Renal cortical epithelial cell (primary cell): ENCODE results near the gene ERAP2. TPM values are rescaled to one million over a fixed set of nuclear protein-coding genes. Genes with fewer than 3 reads are reported as not detected.
"Not testable (repeated sequence)": the region's sequence is repeated elsewhere in the genome, so short reads cannot be mapped to it uniquely, and the experiment has no call there.

ENCODE experiments used
- DNase-seq: peaks from one replicate; pipeline ENCODE4 v3.0.0-alpha.2; 2011; ENCODE audit warnings: low read depth
- total RNA-seq: library from RNA; depleted of rRNA; stranded (reverse); fragments of >200 nt; gene quantifications from 2 replicates; pipeline ENCODE4 v1.2.3, GENCODE V29; 2014

The ERAP2 gene
- total RNA-seq, 1 donor from 2014 or later, result 6.4 TPM

- no peak for DNase-seq
Measured at GRCh38 chr5:96901384-96901783, 25.1 kb downstream of the ERAP2 start.

DNA sequence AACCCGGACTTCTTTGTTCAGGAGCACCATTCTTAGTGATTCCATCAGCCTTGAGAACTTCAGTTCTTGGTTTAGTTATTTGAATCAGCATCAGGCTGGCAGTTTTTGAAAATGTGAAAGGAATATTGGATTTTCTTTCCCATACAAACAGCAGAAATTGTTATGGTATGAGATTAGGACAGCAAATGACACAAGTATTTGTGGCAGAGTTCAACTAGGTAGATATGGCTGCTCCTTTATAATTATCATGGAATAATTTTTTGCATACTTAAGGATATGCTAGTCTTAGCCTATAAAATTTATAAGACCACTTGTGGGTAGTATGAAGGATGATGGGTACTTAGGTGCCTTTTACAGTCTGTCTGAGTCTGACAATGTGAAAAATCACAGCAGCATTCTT is 25.5 kb downstream of the ERAP2 start:
- no peak for DNase-seq

DNA sequence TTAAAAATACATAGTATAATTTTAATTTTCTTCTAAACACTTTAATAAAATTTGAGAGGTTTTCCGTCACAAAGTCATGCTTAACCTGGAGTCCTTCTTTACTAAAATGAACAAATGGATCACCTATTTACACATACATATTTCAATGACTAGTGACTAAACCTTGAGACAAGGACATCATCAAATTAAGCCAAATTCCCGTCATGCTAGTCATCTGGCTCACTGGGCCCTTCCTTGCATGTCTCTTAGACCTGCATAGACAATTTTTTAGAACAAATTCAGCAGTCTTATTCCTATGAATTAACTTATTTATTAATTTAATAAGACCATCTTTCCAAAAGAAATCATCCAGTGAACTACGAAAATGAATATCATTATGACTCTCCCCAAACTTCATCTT is 26.6 kb downstream of the ERAP2 start:
- no peak for DNase-seq

GRCh38 chr5:96903300-96903699 is 27.0 kb downstream of the ERAP2 start:
- peak; percentile 12 for DNase-seq

DNA sequence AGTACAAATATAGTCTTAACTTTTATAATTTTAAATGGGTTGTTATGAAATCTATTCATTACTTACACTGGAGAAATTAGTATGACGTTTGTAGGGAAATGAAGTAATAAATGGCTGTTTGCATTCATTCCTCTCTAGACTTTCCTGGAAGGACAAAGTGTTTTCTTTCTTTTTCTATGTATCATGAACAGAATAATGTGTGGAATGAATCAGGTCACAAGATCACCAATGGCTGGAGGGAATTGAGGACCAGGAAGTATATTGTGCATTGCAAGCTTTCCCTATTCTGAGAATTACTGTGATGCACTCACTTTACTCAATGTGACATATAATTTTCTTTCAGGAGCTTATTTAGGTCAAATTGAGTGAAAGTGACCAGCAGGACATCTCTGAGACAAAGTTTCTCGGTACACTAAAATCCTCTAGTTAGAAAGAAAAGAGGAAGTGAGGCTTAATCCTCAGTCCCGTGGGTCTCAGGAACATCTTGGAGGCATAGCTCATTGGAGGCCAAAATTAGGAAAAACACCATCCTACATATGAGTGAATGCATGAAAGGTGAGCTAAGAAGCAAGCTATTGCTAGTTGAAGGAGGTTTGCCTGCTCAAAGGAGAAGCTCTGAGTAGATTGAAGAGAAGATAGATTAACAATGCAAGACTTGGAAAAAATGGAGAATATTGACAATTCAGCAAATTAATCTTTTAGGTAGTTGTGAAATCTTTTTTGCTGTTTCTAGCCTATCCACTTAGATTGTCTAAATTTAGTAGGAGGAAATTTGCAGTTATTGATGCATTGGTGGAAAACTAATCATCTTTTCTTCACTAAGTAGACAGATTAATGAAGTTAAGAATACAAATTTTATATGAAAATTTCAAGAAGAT is 28.0 kb downstream of the ERAP2 start:
- DNase-seq, result peak; percentile 64

GRCh38 chr5:96905864-96906263 is 29.6 kb downstream of the ERAP2 start:
- no peak for DNase-seq

DNA sequence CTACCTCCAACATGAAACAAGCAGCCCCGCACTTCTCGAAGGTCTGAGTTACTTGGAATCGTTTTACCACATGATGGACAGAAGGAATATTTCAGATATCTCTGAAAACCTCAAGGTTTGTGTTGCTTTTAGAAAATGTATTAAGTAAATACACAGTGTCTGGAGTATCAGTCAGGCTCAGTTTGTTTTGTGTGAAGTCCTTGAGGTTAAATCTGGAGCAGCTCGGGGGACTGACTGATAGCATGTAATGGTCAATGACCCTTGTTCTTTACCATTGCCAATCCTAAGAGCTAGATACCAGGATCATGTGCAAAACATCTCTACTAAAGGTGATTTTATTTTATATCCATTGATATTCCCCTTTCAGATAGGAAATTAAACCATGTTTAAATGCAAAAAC is 32.7 kb downstream of the ERAP2 start:
- DNase-seq, result no peak

DNA sequence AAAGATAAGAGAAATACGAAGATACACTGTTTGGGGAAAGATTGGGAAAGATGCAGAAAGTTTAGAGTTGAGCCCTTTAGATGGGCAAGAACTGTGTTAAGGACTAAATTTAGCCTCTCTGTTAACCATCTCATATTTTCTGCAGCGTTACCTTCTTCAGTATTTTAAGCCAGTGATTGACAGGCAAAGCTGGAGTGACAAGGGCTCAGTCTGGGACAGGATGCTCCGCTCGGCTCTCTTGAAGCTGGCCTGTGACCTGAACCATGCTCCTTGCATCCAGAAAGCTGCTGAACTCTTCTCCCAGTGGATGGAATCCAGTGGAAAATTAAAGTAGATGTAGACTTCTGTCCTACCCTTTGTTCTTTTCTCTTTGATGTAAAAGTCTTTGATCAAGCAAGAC is 33.1 kb downstream of the ERAP2 start:
- DNase-seq, result no peak

- no peak for DNase-seq
Measured at GRCh38 chr5:96911139-96911538, 34.8 kb downstream of the ERAP2 start.

DNA sequence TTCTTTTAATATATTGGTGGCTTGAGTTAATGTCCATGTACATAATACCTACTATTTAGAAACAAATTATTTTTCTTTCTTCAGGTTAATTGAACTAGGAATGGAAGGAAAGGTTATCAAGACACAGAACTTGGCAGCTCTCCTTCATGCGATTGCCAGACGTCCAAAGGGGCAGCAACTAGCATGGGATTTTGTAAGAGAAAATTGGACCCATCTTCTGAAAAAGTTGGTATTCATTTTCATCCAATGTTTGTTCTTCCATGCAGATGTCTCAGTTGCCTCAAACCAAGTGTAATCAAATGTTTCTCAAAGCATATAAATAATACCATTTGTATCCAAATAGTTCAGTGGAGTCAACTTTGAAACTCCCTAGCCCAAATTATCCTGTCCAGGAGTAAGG is 36.9 kb downstream of the ERAP2 start:
- DNase-seq, result no peak

- no peak for DNase-seq
Measured at GRCh38 chr5:96919754-96920197, 43.5 kb downstream of the ERAP2 start.

DNA sequence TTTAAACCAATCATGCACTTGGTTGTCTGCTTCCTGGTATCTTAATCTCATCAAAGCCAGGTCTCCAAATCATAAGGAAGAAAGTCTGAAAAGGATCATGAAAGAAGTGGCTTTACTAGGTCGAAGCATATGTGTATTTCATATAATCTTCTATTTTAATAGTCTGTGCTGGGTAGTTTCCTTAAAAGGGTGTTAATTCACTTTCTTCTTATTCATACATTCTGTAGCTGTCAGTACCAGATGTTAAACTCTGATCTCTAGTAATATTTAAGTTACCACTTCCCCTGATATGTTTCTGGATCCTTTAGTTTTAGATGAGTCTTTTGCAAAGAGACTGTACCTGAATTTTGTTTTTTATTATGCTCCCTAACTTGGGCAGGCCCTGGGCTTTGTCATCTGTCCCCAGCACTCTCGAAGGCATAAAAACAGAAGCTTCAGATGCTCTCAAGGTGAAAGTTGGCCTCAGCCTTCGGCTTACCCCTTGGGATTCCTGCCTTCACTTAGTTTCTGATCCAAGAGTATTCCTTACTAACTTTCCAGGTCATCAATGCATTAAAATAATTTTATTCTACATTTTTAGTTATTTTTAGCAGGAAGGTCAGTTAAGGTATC is 44.5 kb downstream of the ERAP2 start:
- no peak for DNase-seq

DNA sequence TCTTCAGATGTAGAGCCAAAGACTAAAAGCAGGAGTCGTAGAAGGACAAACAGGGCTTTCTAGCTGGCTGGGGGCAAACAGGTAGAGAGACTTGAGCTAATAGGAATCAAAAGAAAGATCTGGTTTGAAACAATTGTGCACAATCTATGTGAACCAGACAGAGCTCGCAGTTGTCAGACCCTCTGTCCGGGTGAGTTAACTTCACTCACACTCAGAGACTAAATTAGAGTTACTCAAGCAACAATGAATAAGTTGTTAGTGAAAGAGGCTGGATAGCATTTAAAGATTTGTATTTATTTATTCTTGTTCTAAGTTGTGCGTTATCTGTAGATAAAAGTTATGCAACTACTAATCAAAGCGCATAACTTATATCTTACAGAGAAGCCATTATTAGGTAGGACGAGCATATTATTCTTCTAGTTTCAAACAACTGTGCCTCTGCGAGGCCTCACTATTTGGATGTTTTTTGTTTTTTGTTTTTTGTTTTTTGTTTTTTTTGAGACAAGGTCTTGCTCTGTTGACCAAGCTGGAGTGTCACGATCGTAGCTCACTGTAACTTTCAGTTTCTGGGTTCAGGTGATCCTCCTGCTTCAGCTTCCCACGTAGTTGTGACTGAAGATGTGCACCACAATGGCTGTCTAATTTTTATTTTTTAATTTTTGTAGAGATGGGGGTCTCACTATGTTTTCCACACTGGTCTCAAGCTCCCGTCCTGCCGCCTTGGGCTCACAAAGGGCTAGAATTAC is 46.4 kb downstream of the ERAP2 start:
- no peak for DNase-seq

GRCh38 chr5:96924016-96924443 is 47.7 kb downstream of the ERAP2 start:
- no peak for DNase-seq

- no peak for DNase-seq
Measured at GRCh38 chr5:96926276-96926675, 50.0 kb downstream of the ERAP2 start.

DNA sequence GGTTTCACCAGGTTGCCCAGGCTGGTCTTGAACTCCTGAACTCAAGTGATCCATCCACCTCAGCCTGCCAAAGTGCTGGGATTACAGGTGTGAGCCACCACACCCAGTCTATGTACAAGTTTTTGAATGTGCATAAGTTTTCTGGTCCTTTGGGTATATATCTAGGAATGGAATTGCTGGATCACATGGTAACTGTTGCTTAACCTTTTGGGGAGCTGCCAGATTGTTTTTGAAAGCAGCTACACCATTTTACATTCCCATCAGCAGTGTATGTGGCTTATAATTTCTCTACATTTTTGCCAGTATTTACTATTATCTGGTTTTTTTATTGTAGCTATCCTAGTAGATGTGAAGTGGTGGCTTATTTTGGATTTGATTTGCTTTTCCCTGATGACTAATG is 50.7 kb downstream of the ERAP2 start:
- DNase-seq, result peak; percentile 23

DNA sequence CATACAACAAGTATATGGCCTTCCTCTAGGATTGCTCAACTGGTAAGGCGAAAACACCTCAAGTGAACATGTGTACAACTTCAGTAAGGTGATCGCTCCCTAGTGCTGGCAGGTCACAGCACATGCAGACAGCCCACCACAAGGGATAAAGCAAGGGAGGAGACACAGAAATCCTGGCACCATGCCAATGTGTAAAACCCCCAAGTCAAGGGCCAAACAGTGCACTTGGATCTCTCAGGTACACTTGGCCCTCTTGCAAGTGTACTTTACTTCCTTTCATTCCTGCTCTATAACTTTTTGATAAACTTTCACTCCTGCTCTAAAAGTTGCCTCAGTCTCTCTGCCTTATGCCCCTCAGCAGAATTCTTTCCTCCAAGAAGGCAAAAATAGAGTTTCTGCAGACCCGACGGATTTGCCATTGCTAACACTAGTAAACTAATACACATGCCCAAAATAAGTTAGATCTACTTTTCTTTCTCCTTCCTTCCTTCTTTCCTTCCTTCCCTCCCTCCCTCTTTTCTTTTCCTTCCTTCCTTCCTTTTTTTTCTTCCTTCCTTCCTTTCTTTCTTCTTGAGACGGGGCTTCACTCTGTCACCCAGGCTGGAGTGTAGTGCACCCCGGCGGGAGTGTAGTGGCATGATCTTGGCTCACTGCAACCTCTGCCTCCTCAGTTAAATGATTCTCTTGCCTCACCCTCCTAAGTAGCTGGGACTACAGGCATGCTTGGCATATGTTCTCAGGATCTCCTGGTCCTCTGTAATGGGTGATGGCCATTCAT is 52.8 kb downstream of the ERAP2 start:
- no peak for DNase-seq

- DNase-seq, result no peak
Measured at GRCh38 chr5:96930058-96930457, 53.8 kb downstream of the ERAP2 start.

DNA sequence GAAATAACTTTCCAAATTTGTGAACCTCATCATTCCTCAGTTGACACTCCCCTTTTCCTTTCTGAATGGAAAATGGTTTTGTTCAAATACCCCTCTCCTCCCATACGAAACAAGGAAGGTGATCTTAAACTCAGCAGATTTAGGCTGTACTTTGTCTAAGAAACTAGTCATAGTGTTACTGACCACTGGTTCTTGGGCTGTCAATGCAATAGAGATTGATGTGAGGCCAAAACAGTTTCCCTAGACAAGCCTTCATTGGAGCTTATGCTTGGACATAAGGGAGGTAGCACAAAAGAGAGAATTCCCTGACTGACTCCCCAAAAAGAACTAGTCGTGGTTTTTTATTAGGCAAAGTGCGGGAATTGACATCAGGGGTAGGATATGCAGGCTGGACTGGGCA is 54.3 kb downstream of the ERAP2 start:
- no peak for DNase-seq

- not testable (repeated sequence) for DNase-seq
Measured at GRCh38 chr5:96931037-96931436, 54.7 kb downstream of the ERAP2 start.

DNA sequence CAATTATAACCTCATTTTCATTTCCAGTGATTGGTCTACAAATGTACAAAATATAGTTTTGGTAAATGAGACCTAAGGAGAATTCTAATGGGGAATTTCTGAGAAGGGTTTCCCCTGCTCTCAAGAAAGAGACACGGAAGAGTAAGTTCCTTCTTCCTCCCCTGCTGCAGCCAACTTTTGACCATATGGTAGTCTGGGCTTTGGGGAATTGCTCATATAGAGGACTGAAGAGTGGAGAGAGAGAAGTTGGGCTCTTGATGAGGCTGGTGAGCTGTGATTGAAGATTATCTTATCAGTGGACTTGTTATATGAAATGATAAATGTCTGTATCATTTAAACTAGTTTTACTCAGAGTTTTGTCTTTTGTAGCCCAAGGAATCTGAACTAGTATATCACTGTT is 55.3 kb downstream of the ERAP2 start:
- DNase-seq, result no peak

GRCh38 chr5:96932026-96932425 is 55.7 kb downstream of the ERAP2 start:
- DNase-seq, result no peak
